Measurements from ENCODE around the gene ORMDL3. TPM values are rescaled to one million over a fixed set of nuclear protein-coding genes. Genes with fewer than 3 reads are reported as not detected.

Gene ORMDL3
- total and polyA plus RNA-seq, 9 donors, result 37.0 to 97.5 (median 52.2) TPM

GRCh38 chr17:39935909-39936308 is 8.5 kb upstream of the ORMDL3 start:
- WGBS, 3 donors, result 54 to 65% (median 60%) methylated on average over 3 of the region's 3 CpGs
- intact Hi-C loops (cut with DNase I), result no loop called here
- DNase-seq, result no peak
- Histone ChIP-seq H3K9me3 (no peaks in the 10 kb centered on the region), H3K4me3 (no peak overlapping the region), H3K4me1 (ENCODE audit: insufficient read depth) (no peaks in the 10 kb centered on the region), H3K27me3 (no peaks in the 10 kb centered on the region), H3K36me3 (no peaks in the 10 kb centered on the region), H3K27ac (no peak overlapping the region)
- no peak for TF ChIP-seq EP300 (IDR thresholded peaks at IDR 0.05)
- TF ChIP-seq, protein P1, sequence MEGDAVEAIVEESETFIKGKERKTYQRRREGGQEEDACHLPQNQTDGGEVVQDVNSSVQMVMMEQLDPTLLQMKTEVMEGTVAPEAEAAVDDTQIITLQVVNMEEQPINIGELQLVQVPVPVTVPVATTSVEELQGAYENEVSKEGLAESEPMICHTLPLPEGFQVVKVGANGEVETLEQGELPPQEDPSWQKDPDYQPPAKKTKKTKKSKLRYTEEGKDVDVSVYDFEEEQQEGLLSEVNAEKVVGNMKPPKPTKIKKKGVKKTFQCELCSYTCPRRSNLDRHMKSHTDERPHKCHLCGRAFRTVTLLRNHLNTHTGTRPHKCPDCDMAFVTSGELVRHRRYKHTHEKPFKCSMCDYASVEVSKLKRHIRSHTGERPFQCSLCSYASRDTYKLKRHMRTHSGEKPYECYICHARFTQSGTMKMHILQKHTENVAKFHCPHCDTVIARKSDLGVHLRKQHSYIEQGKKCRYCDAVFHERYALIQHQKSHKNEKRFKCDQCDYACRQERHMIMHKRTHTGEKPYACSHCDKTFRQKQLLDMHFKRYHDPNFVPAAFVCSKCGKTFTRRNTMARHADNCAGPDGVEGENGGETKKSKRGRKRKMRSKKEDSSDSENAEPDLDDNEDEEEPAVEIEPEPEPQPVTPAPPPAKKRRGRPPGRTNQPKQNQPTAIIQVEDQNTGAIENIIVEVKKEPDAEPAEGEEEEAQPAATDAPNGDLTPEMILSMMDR (IDR thresholded peaks at IDR 0.05), result no peak
- no peak for TF ChIP-seq POLR2A (IDR thresholded peaks at IDR 0.05)

DNA sequence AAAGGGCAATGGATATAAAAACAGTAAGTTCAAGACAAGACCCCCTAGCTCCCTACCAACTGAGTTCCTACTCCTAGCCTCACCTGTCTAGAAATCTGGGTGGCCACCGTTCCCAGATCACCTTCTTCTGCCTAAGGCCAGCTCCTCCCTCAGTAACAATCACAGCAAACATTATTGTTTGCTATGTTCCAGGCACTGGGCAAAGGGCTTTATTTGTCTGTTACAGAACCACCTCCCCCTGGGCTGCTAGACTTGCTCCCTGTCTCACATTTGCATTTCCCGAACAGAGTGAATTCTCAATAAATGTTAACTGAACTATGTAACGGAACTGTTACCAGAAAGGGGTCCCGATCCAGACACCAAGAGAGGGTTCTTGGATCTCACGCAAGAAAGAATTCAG is 6.9 kb upstream of the ORMDL3 start:
- Histone ChIP-seq H3K36me3 (no peaks in the 10 kb centered on the region), H3K27ac (no peak overlapping the region), H3K4me3 (no peak overlapping the region), H3K4me1 (ENCODE audit: insufficient read depth) (no peaks in the 10 kb centered on the region), H3K9me3 (no peaks in the 10 kb centered on the region), H3K27me3 (no peaks in the 10 kb centered on the region)
- WGBS, 3 donors, result 71 to 83% (median 77%) methylated on average over 5 of the region's 5 CpGs
- TF ChIP-seq POLR2A (IDR thresholded peaks at IDR 0.05), result no peak
- TF ChIP-seq, protein P1 (IDR thresholded peaks at IDR 0.05), result no peak
- no peak for DNase-seq
- intact Hi-C loops (cut with DNase I), result no loop called here

- 65 to 76% (median 74%) methylated on average over 5 of the region's 5 CpGs for WGBS, 3 donors
These were observed 6.5 kb upstream of the ORMDL3 start for GRCh38 chr17:39933912-39934311.

GRCh38 chr17:39929646-39930407 is 2.4 kb upstream of the ORMDL3 start:
- intact Hi-C loops (cut with DNase I), result no loop called here

More at GRCh38 chr17:39933912-39934311, 6.5 kb upstream of the ORMDL3 start:
- TF ChIP-seq POLR2A (IDR thresholded peaks at IDR 0.05) (no peak), EP300 (IDR thresholded peaks at IDR 0.05) (no peak)
- TF ChIP-seq, protein P1 (IDR thresholded peaks at IDR 0.05), result no peak
- no peaks in the 10 kb centered on the region for H3K4me1 ChIP-seq (ENCODE audit: insufficient read depth)
- no peaks in the 10 kb centered on the region for H3K9me3 ChIP-seq
- no peaks in the 10 kb centered on the region for H3K27me3 ChIP-seq
- no peaks in the 10 kb centered on the region for H3K36me3 ChIP-seq
- no peak overlapping the region for H3K27ac ChIP-seq
- intact Hi-C loops (cut with DNase I), result no loop called here
- no peak for DNase-seq
- no peak overlapping the region for H3K4me3 ChIP-seq

More at GRCh38 chr17:39929646-39930407, 2.4 kb upstream of the ORMDL3 start:
- TF ChIP-seq POLR2A (IDR thresholded peaks at IDR 0.05) (no peak), EP300 (IDR thresholded peaks at IDR 0.05) (no peak)
- TF ChIP-seq, protein P1 (IDR thresholded peaks at IDR 0.05), result no peak
- Histone ChIP-seq H3K9me3 (no peaks in the 10 kb centered on the region), H3K4me1 (ENCODE audit: insufficient read depth) (peaks cover 6% of the 10 kb centered on the region), H3K27ac (no peak overlapping the region), H3K4me3 (no peak overlapping the region), H3K27me3 (no peaks in the 10 kb centered on the region), H3K36me3 (no peaks in the 10 kb centered on the region)
- DNase-seq, result no peak
- 71 to 80% (median 80%) methylated on average over 5 of the region's 5 CpGs for WGBS, 3 donors
